NT2/D1 (cell line): ENCODE results near the gene TRMT11.

Experiments used
- YY1 ChIP-seq: IDR thresholded peaks from 2 replicates; pipeline ENCODE4 v1.6.1; 2011; ENCODE audit not compliant: insufficient read length, insufficient read depth
- ZNF274 ChIP-seq: IDR thresholded peaks from 2 replicates; pipeline ENCODE4 v1.6.1; 2011; ENCODE audit warnings: mild to moderate bottlenecking, low read depth, low read length

GRCh38 chr6:126056355-126057004, 70.1 kb downstream of the TRMT11 start:
- TF ChIP-seq YY1 (no peak), ZNF274 (no peak)
